ENCODE data around the gene FLACC1. TPM values are rescaled to one million over a fixed set of nuclear protein-coding genes. Genes with fewer than 3 reads are reported as not detected.
A peak's percentile ranks its signal among the peaks of the same experiment; 100 is the strongest.

The FLACC1 gene
- total and polyA plus RNA-seq, 2 donors = 1.2 to 1.7 TPM

DNA sequence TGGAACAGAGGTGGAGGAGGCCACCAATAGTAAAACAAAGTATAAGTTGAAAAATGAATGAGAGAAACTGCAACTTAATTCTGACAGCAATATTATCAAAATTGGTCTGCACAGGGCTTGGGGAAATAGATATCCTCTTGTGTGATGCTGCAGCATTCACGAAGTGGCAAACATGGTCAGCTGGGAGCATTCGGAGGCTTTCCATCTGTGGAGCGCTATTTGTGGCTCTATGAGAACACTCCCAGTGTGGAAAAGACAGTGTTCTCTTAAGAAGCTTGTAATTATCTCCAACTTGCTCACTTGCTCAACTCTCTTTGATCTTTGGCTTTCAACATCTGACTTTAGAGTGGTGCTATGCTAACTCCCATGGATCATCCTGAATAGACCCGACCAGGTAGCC, 3.1 kb upstream of the FLACC1 start:
- Histone ChIP-seq H3K27me3 (ENCODE audit: control insufficient read depth in 2 of 2, insufficient read depth in 1 of 2, low read length in 1 of 2) (no peaks in the 10 kb centered on the region), H3K9me3 (ENCODE audit: control insufficient read depth in 2 of 2, insufficient read depth in 1 of 2, low read length in 1 of 2) (peaks cover 0 to 17% of the 10 kb centered on the region in 2 donors), H3K27ac (ENCODE audit: low read depth in 1 of 2, low read length in 1 of 2) (no peak overlapping the region), H3K36me3 (ENCODE audit: control insufficient read depth in 2 of 2, insufficient read depth in 2 of 2, low read length in 1 of 2) (peaks cover 5 to 11% of the 10 kb centered on the region in 2 donors), H3K4me3 (ENCODE audit: low read length in 2 of 2) (no peak overlapping the region), H3K4me1 (ENCODE audit: control insufficient read depth in 2 of 2, insufficient read depth in 2 of 2, low read length in 2 of 2) (peaks cover 0 to 4% of the 10 kb centered on the region in 2 donors)
- DNase-seq (ENCODE audit: low read depth in 6 of 9, low spot score in 9 of 9) = no peak
- WGBS = 99% methylated on average over 4 of the region's 4 CpGs

DNA sequence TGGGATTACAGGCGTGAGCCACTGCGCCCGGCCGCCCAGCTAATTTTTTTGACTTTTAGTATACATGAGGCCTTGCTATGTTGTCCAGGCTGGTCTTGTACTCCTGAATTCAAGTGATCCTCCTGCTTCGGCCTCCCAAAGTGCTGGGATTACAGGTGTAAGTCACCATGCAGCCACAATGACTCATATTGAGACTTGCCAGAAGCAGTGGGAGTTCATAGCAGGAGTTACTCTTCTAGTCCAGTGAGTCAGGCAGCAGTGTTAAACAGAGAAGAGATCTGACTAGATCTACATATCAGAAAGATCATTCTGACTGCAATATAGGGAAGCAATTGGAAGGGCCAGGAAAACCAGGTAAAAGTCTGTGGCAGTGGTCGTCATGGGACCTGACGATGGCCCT, 1.5 kb upstream of the FLACC1 start:
- Histone ChIP-seq H3K4me3 (ENCODE audit: low read length in 2 of 2) (no peak overlapping the region), H3K27me3 (ENCODE audit: control insufficient read depth in 2 of 2, insufficient read depth in 1 of 2, low read length in 1 of 2) (no peaks in the 10 kb centered on the region), H3K36me3 (ENCODE audit: control insufficient read depth in 2 of 2, insufficient read depth in 2 of 2, low read length in 1 of 2) (peaks cover 5 to 11% of the 10 kb centered on the region in 2 donors), H3K4me1 (ENCODE audit: control insufficient read depth in 2 of 2, insufficient read depth in 2 of 2, low read length in 2 of 2) (peaks cover 0 to 2% of the 10 kb centered on the region in 2 donors), H3K9me3 (ENCODE audit: control insufficient read depth in 2 of 2, insufficient read depth in 1 of 2, low read length in 1 of 2) (peaks cover 0 to 15% of the 10 kb centered on the region in 2 donors), H3K27ac (ENCODE audit: low read depth in 1 of 2, low read length in 1 of 2) (no peak overlapping the region)
- no peak for DNase-seq (ENCODE audit: low read depth in 6 of 9, low spot score in 9 of 9)
- 85% methylated on average over 7 of the region's 7 CpGs for WGBS

DNA sequence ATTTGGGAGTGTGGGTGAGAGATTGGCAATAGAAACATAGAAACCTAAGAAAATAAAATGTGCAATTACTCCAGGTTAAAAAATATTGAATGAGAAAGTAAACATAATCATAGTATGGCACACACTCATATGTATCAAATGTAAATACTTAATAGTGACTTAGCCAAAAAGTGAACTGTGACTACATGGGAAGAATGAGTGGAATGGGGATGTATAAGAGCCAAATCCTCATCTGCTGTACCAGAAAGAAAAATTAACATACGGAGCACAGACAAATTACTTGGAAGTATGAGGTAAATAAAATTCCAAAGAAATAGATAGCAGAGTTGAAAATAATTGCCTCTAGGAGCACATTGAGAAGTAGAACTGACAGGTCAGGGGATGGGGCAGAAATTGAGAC, 4.0 kb downstream of the FLACC1 start:
- 98% methylated on average over 1 of the region's 1 CpG for WGBS

DNA sequence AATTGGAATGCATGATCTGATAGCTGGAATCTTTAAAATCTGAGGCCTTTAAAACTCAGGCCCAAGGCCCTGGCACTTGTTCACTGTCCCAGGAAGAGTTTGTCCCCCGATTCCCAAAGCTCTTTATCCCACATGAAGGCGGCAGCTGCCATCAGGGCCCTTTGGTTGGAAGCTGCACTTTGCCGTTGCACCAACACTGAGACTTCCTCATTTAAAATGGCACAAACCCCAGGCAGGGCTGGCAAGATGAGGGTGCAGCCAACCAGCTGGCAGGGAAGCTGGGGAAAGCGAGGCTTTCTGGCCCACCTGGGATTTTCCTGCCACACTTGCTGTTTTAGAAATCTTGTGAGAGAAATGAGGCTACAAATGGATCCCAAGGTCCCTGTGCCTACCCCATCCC, 6.3 kb downstream of the FLACC1 start:
- Histone ChIP-seq H3K27ac (ENCODE audit: low read depth in 1 of 2, low read length in 1 of 2) (no peak overlapping the region), H3K4me1 (ENCODE audit: control insufficient read depth in 2 of 2, insufficient read depth in 2 of 2, low read length in 2 of 2) (no peaks in the 10 kb centered on the region), H3K36me3 (ENCODE audit: control insufficient read depth in 2 of 2, insufficient read depth in 2 of 2, low read length in 1 of 2) (peaks cover 0 to 9% of the 10 kb centered on the region in 2 donors), H3K4me3 (ENCODE audit: low read length in 2 of 2) (no peak overlapping the region), H3K27me3 (ENCODE audit: control insufficient read depth in 2 of 2, insufficient read depth in 1 of 2, low read length in 1 of 2) (no peaks in the 10 kb centered on the region), H3K9me3 (ENCODE audit: control insufficient read depth in 2 of 2, insufficient read depth in 1 of 2, low read length in 1 of 2) (no peaks in the 10 kb centered on the region)
- no peak for DNase-seq (ENCODE audit: low read depth in 6 of 9, low spot score in 9 of 9)
- WGBS = 94% methylated on average over 4 of the region's 4 CpGs

More for the DNA sequence above, 4.0 kb downstream of the FLACC1 start:
- Histone ChIP-seq H3K4me1 (ENCODE audit: control insufficient read depth in 2 of 2, insufficient read depth in 2 of 2, low read length in 2 of 2) (no peaks in the 10 kb centered on the region), H3K9me3 (ENCODE audit: control insufficient read depth in 2 of 2, insufficient read depth in 1 of 2, low read length in 1 of 2) (peaks cover 0 to 1% of the 10 kb centered on the region in 2 donors), H3K27ac (ENCODE audit: low read depth in 1 of 2, low read length in 1 of 2) (no peak overlapping the region), H3K27me3 (ENCODE audit: control insufficient read depth in 2 of 2, insufficient read depth in 1 of 2, low read length in 1 of 2) (no peaks in the 10 kb centered on the region), H3K4me3 (ENCODE audit: low read length in 2 of 2) (no peak overlapping the region), H3K36me3 (ENCODE audit: control insufficient read depth in 2 of 2, insufficient read depth in 2 of 2, low read length in 1 of 2) (peaks cover 0 to 6% of the 10 kb centered on the region in 2 donors)
- no peak for DNase-seq (ENCODE audit: low read depth in 6 of 9, low spot score in 9 of 9)

DNA sequence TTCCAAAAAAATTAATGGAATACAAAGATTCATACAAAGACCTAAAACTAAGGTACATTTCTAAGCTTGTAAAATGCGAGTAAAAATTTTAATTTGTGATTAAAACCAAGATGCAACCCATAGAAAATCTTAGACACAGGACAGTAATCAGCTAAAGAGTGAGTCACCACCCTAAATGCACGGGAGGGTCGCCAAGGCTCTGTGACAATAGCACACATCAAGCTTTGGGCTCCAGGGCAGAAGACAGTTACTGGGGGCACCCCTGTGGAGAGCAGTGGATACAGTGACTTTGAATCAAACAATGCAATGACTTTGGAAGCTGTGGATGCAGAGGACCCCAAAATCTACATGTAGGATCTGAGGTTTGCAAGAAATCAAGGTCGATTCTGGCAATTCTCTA, 7.5 kb downstream of the FLACC1 start:
- WGBS = 73% methylated on average over 4 of the region's 4 CpGs
- Histone ChIP-seq H3K9me3 (ENCODE audit: control insufficient read depth in 2 of 2, insufficient read depth in 1 of 2, low read length in 1 of 2) (no peaks in the 10 kb centered on the region), H3K36me3 (ENCODE audit: control insufficient read depth in 2 of 2, insufficient read depth in 2 of 2, low read length in 1 of 2) (peaks cover 2 to 9% of the 10 kb centered on the region in 2 donors), H3K27me3 (ENCODE audit: control insufficient read depth in 2 of 2, insufficient read depth in 1 of 2, low read length in 1 of 2) (no peaks in the 10 kb centered on the region), H3K4me3 (ENCODE audit: low read length in 2 of 2) (no peak overlapping the region), H3K27ac (ENCODE audit: low read depth in 1 of 2, low read length in 1 of 2) (no peak overlapping the region), H3K4me1 (ENCODE audit: control insufficient read depth in 2 of 2, insufficient read depth in 2 of 2, low read length in 2 of 2) (peaks cover 4 to 6% of the 10 kb centered on the region in 2 donors)
- DNase-seq (ENCODE audit: low read depth in 6 of 9, low spot score in 9 of 9) = no peak

DNA sequence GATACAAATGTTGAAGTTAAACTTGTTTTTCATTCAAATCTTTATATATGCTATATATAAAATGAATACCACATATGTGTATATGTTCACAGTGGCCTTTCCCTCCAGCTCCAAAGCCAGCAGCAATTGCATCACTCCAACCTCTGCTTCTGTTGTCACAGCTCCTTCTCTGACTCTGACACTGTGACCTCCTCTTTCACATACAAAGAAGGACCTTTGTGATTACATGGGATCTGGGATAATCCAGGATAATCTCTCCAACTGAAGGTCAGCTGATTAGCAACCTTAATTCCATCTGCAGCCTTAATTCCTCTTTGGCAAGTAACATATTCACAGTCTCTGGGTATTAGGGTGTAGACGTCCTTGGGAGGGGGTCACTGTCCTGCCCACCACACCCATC, 8.4 kb downstream of the FLACC1 start:
- whole genome bisulfite sequencing = 98% methylated on average over 1 of the region's 1 CpG
- DNase-seq (ENCODE audit: low read depth in 6 of 9, low spot score in 9 of 9) = no peak
- H3K36me3 ChIP-seq (ENCODE audit: control insufficient read depth in 2 of 2, insufficient read depth in 2 of 2, low read length in 1 of 2) = peaks cover 2 to 9% of the 10 kb centered on the region in 2 donors
- H3K4me3 ChIP-seq (ENCODE audit: low read length in 2 of 2) = no peak overlapping the region
- no peaks in the 10 kb centered on the region for H3K27me3 ChIP-seq (ENCODE audit: control insufficient read depth in 2 of 2, insufficient read depth in 1 of 2, low read length in 1 of 2)
- H3K4me1 ChIP-seq (ENCODE audit: control insufficient read depth in 2 of 2, insufficient read depth in 2 of 2, low read length in 2 of 2) = peaks cover 6 to 13% of the 10 kb centered on the region in 2 donors
- no peak overlapping the region for H3K27ac ChIP-seq (ENCODE audit: low read depth in 1 of 2, low read length in 1 of 2)
- H3K9me3 ChIP-seq (ENCODE audit: control insufficient read depth in 2 of 2, insufficient read depth in 1 of 2, low read length in 1 of 2) = no peaks in the 10 kb centered on the region

DNA sequence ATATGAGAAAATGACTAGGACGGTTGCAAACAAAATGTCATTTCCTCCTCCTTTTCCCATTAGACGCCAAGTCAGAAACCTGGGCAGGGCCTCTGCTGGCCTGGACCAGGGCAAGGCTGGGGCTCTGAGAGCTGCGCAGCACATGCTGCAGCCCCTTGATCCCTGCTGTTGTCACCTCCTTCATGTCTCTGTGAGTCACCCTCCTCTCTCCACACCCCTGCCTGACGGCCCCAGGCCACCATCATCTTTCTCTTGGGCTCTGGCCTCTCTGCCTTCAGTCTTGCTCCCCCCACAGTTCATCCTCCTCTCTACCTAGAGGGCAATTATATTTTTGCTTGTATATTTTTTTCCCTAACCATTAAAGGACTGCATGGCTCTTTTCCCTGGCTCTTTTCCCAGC, 10.0 kb downstream of the FLACC1 start:
- Histone ChIP-seq H3K27ac (ENCODE audit: low read depth in 1 of 2, low read length in 1 of 2) (no peak overlapping the region), H3K4me1 (ENCODE audit: control insufficient read depth in 2 of 2, insufficient read depth in 2 of 2, low read length in 2 of 2) (peaks cover 12 to 20% of the 10 kb centered on the region in 2 donors), H3K4me3 (ENCODE audit: low read length in 2 of 2) (no peak overlapping the region), H3K36me3 (ENCODE audit: control insufficient read depth in 2 of 2, insufficient read depth in 2 of 2, low read length in 1 of 2) (peaks cover 2 to 9% of the 10 kb centered on the region in 2 donors), H3K9me3 (ENCODE audit: control insufficient read depth in 2 of 2, insufficient read depth in 1 of 2, low read length in 1 of 2) (no peaks in the 10 kb centered on the region), H3K27me3 (ENCODE audit: control insufficient read depth in 2 of 2, insufficient read depth in 1 of 2, low read length in 1 of 2) (no peaks in the 10 kb centered on the region)
- DNase-seq (ENCODE audit: low read depth in 6 of 9, low spot score in 9 of 9) = no peak
- WGBS = 96% methylated on average over 4 of the region's 4 CpGs

DNA sequence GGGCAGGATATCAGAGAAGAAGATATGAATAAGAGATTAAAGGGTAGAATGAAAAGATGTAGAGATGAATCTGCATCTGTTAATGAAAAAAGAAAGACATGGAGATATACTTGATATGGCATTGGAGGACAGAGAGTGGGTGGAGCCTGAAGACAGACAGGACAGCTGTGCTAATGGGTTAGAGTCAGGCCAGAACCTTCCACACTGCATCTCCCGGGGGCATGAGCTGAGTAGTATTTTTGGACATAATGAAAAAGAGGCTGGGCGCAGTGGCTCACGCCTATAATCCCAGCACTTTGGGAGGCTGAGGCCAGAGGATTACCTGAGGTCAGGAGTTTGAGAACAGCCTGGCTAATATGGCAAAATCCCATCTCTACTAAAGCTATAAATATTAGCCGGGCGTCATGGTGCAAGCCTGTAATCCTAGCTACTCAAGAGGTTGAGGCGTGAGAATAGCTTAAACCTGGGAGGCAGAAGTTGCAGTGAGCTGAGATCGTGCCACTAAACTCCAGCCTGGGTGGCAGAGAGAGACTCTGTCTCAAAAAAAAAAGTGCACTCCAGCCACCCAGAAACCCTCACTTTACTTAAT, 11.4 kb downstream of the FLACC1 start:
- H3K4me3 ChIP-seq (ENCODE audit: low read length in 2 of 2) = no peak overlapping the region
- peaks cover 2 to 4% of the 10 kb centered on the region in 2 donors for H3K36me3 ChIP-seq (ENCODE audit: control insufficient read depth in 2 of 2, insufficient read depth in 2 of 2, low read length in 1 of 2)
- no peaks in the 10 kb centered on the region for H3K9me3 ChIP-seq (ENCODE audit: control insufficient read depth in 2 of 2, insufficient read depth in 1 of 2, low read length in 1 of 2)
- H3K27ac ChIP-seq (ENCODE audit: low read depth in 1 of 2, low read length in 1 of 2) = no peak overlapping the region
- WGBS = 97% methylated on average over 7 of the region's 7 CpGs
- peaks cover 12 to 22% of the 10 kb centered on the region in 2 donors for H3K4me1 ChIP-seq (ENCODE audit: control insufficient read depth in 2 of 2, insufficient read depth in 2 of 2, low read length in 2 of 2)
- no peak for DNase-seq (ENCODE audit: low read depth in 6 of 9, low spot score in 9 of 9)
- H3K27me3 ChIP-seq (ENCODE audit: control insufficient read depth in 2 of 2, insufficient read depth in 1 of 2, low read length in 1 of 2) = no peaks in the 10 kb centered on the region

DNA sequence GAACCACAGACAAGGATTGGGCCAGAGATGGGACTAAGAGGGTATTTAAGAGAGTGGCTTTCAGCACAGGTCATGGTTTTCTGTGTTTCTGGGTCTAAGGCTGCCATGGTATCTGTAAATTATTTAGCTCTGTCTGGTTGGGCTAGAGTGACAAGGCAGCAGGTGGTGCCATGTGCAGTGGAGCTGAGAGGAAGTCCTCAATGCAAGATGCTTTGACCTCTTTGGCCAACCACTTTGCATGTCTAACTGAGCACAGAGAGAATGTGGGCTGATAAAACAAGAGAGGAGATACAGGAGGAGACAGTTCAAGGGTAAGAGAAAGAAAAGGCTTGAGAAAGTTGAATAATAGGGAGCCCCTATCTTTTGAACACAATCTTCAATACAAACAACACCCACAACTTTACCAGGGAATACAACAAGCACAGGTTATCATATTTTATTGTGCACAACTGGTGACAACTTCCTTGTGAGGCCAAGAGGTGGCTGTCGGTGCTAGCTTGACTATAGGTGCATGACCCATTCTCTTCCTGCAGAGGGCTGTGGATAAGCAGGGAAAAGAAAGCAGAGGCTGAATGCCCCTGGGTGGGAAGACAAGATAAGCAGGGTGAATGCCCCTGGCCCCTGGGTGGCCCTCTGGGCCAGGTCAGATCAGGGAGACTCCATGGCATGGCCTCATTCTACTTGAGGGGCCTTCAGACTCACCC, 12.3 kb downstream of the FLACC1 start:
- H3K4me1 ChIP-seq (ENCODE audit: control insufficient read depth in 2 of 2, insufficient read depth in 2 of 2, low read length in 2 of 2) = peaks cover 12 to 22% of the 10 kb centered on the region in 2 donors
- no peak overlapping the region for H3K27ac ChIP-seq (ENCODE audit: low read depth in 1 of 2, low read length in 1 of 2)
- peaks cover 2 to 3% of the 10 kb centered on the region in 2 donors for H3K36me3 ChIP-seq (ENCODE audit: control insufficient read depth in 2 of 2, insufficient read depth in 2 of 2, low read length in 1 of 2)
- 90% methylated on average over 1 of the region's 1 CpG for WGBS
- H3K27me3 ChIP-seq (ENCODE audit: control insufficient read depth in 2 of 2, insufficient read depth in 1 of 2, low read length in 1 of 2) = no peaks in the 10 kb centered on the region
- H3K9me3 ChIP-seq (ENCODE audit: control insufficient read depth in 2 of 2, insufficient read depth in 1 of 2, low read length in 1 of 2) = peaks cover 0 to 2% of the 10 kb centered on the region in 2 donors
- no peak overlapping the region for H3K4me3 ChIP-seq (ENCODE audit: low read length in 2 of 2)
- DNase-seq (ENCODE audit: low read depth in 6 of 9, low spot score in 9 of 9) = peak in 2 of 9 donors; percentile 10 to 40
